NCI-H82 (cell line): ENCODE results near the gene CTNNAL1.
A peak's percentile ranks its signal among the peaks of the same experiment; 100 is the strongest.
"Not testable (repeated sequence)": the region's sequence is repeated elsewhere in the genome, so short reads cannot be mapped to it uniquely, and the experiment has no call there.

ENCODE experiments used
- DNase-seq: peaks from one replicate; lab custom pipeline; 2025; lab: John Stamatoyannopoulos, UW

CTNNAL1 gene

DNA sequence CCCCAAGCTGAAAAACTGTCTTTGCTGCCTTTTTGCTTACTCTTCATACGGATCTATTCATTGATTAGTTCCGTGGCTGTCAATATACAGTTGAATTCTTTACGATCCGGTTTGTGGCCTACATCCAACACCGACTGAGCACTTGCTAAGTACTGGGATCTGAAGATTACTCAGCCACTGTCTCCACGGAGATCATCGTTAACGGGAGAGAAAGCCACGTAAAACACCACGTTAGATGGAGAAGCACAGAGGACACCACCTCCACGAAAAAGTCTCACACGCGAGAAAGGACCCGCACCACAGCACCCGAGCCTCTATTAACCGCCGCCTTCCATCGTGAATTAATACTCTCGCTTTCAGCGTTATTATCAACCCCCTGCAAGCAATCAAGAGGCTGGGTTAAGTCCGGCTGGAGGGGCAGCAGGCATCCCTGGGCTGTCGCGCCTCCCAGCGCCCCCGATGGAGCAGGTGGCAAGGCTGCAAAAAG is 80.0 kb downstream of the CTNNAL1 start:
- DNase-seq: peak; percentile 58

- no peak for DNase-seq
Observed at GRCh38 chr9:108928386-108928785, 84.9 kb downstream of the CTNNAL1 start.

GRCh38 chr9:108924466-108924865 is 88.8 kb downstream of the CTNNAL1 start:
- DNase-seq: no peak

DNA sequence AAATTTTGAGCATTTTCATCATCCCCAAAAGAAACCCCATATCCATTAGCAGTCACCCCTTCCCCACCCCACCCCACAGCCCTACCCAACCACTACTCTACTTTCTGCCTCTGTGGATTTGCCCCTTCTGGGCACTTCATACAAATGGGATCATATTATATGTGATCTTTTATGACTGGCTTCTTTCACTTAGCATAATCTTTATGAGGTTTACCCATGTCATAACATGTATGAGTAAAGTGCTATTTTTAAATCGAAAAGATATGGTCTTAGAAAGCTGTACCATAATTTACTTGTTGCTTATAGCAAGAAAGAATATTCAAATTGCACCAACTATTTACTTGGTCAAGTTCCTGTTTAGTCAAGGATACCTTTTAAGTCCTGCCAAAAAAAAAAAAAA is 92.1 kb downstream of the CTNNAL1 start:
- no peak for DNase-seq

DNA sequence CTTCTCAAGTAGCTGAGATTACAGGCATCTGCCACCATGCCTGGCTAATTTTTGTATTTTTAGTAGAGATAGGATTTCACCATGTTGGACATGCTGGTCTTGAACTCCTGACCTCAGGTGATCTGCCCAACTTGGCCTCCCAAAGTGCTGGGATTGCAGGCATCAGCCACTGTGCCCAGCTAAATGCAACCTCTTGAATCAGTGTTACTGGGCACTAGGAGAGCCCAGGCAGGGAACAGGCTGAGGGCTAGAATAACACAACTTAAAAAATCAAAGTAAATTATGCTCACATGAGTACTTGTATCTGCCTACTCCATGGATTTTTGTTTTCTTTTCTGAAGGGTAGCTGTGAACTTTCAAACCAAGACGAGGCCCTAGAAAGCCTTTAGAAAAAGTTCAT is 92.9 kb downstream of the CTNNAL1 start:
- DNase-seq: not testable (repeated sequence)

DNA sequence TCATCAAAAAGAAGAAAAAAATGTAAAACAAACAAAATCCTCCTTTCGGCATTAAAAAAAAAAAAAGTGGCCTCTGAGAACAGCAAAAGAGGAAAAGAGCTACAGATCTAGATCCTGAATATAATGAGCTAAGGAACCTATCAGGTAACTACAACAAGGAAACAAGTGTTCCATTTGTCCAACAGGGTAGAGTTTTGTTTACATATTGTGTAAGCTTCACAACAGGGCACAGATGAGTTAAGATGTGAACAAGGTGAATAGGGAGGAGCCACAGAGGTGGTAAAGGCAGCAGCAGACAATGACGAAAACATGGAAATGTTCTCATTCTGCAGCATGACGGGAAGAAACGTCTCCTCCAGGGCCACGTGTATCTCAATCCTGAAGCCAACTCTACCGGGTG is 93.8 kb downstream of the CTNNAL1 start:
- no peak for DNase-seq

- no peak for DNase-seq
Observed at GRCh38 chr9:108913391-108913790, 99.9 kb downstream of the CTNNAL1 start.

DNA sequence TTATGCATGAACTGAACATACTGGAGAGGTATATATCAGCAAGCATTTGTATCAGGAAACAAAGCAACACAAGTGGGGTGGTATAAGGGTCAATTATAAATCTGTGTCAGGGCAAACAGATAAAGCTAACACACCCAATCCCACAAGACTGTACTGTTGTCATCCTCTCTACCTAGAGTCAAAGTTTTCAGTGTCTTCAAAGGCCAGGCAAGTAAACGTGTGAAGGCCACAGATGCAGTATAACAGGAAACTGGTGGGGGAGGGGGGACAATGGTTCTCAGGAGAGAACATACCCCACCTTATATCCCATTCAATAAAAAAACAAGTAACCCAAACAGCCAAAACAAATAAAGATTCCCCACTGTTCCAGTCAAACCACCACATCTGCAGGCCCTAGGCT is 101.5 kb downstream of the CTNNAL1 start:
- no peak for DNase-seq

- DNase-seq: no peak
Observed at GRCh38 chr9:108910914-108911313, 102.4 kb downstream of the CTNNAL1 start.

GRCh38 chr9:108910402-108910801 is 102.9 kb downstream of the CTNNAL1 start:
- no peak for DNase-seq

DNA sequence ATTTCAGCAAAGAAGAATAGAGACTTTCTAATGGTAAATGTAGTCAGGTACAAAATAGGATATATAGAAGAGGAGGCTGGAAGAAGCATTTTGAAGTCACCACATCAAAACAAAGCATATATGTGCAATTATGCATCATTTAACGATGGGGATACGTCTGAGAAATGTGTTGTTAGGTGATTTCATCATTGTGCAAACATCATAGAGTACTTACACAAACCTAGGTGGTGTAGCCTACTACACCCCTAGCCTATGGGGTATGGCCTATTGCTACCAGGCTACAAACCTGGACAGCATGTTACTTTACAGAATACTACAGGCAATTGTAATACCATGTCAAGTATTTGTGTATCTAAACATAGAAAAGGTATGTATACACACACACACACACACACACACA is 107.8 kb downstream of the CTNNAL1 start:
- no peak for DNase-seq

DNA sequence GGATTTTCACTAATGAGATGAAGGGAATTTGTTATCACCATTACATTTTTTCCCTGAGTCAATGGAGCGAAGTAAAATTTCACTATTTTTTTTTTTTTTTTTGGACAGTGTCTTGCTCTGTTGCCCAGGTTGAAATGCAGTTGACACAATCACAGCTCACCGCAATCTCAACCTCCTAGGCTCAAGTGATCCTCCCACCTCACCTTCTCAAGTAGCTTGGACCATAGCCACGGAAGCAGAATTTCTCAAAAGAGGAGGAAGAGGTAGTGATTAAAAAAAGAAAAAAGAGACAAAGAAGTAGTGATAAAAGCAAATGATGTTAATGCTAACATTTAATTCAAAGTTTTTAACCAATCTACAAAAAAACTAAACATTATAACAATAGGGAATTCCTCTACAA is 109.1 kb downstream of the CTNNAL1 start:
- DNase-seq: no peak

DNA sequence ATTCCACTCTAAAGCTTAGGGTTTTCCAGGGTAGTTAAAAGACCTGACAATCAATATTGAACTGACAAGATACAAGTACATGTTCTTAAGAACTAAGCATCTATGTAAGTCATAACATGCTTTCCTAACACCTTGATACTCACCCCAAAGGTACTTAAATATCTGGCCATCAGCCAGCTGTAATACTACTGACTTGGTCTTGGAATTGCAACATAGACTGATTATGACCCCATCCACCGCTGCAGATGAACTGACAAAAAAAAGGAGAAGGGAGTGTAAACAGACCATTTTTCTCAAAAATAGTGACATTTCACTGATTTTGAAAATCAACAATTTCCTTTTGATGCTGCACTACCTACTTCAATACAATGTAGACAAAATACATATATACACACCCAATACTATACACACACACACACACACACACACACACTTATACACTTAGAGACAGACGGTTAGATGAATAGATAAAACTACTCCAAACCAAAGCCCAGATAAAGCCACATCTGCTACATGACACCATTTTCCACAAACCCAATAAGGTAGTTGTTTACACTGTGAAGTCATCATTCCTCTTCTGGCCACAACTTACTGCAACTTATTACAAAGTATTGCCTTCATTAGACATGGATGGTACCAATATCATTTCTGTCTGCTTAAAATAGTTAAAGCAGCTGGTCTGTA is 109.7 kb downstream of the CTNNAL1 start:
- DNase-seq: no peak

GRCh38 chr9:108900176-108900575 is 113.1 kb downstream of the CTNNAL1 start:
- no peak for DNase-seq

- DNase-seq: not testable (repeated sequence)
Observed at GRCh38 chr9:108899023-108899695, 114.1 kb downstream of the CTNNAL1 start.

GRCh38 chr9:108897324-108898096 is 115.8 kb downstream of the CTNNAL1 start:
- no peak for DNase-seq

DNA sequence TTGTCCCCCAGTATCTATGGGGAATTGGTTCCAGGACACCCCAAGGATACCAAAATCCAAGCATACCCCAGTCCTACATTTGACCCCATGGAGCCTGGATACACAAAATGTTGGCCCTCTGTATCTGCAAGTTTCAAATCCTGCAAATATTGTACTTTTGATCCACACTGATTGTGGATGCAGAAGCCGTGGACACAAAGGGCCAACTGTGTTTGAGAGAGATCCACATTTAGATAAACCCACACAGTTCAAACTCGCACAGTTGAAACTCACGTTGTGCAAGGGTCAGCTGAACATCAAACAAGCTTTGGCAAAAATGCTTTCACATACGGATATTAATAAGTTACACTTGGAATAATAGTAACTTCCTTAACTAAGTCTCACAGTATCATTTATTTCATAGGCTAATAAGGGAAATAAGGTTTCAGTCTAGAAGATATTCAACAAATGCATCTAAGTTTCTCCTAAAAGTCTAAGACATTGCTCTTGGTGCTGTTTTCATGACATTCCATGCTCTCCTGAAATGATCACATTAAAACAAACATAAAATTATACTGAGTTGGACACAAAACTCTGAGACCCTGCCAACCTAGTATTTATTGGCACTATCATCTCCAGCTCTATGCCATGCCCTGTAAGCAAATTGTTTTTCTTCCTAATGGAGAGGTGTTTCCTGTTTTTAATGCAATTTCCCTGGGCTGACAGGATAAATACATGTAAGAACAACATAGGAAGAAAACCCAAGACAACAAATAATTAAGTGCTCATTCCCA is 118.9 kb downstream of the CTNNAL1 start:
- DNase-seq: no peak
